Raji (cell line): Measurements from ENCODE around the gene MTHFD2L.

Source experiments
- POLR2A ChIP-seq: IDR thresholded peaks from 2 replicates; pipeline ENCODE4 v1.6.1; 2011; ENCODE audit warnings: low read depth, low read length, control low read depth; ENCODE audit not compliant: insufficient read depth

Gene MTHFD2L

GRCh38 chr4:74161666-74162450 is 3.9 kb downstream of the MTHFD2L start:
- no peak for TF ChIP-seq POLR2A

DNA sequence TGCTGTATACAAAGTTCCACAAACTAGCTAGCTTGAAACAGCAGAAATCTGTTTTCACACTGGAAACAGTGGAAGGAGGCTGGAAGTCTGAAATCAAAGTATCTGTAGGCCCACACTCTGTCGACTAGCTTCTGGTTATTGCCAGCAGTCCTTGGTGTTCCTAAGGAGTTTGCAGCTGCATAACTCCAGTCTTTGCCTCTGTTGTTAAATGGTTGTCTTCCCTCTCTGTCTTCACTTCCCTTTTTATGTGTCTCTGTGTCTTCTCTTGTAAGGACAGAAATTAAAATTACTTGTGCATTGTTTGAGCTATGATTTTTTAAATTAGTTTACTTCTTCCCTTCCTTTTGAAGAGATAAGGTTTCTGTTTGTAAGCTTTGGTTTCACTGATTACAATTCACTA is 8.2 kb downstream of the MTHFD2L start:
- TF ChIP-seq POLR2A = no peak

- TF ChIP-seq POLR2A = no peak
These were observed 8.9 kb downstream of the MTHFD2L start for GRCh38 chr4:74166818-74167217.

GRCh38 chr4:74167585-74167984 is 9.7 kb downstream of the MTHFD2L start:
- no peak for TF ChIP-seq POLR2A

DNA sequence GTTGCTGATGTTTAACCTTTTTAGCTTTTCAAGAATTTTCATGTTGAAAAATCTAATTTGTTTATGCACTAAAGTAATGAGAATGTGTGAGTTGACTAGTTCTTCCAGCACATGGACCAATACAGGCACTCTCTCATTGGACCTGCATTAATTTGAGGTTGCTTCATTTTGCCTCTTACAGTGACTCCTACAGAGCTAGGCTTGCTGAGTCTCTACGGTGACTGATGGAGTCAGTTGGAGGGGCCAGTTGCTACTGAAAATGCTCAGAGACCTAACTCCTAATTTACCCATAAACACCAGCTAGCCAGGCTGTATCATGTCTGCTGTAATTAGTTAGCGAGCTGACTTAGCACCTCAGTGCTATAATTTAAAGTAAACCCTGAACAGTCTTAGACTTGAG is 10.9 kb downstream of the MTHFD2L start:
- TF ChIP-seq POLR2A = no peak

- TF ChIP-seq POLR2A = no peak
These were observed 15.4 kb downstream of the MTHFD2L start for GRCh38 chr4:74173321-74173720.

- no peak for TF ChIP-seq POLR2A
These were observed 16.5 kb downstream of the MTHFD2L start for GRCh38 chr4:74174421-74174820.

DNA sequence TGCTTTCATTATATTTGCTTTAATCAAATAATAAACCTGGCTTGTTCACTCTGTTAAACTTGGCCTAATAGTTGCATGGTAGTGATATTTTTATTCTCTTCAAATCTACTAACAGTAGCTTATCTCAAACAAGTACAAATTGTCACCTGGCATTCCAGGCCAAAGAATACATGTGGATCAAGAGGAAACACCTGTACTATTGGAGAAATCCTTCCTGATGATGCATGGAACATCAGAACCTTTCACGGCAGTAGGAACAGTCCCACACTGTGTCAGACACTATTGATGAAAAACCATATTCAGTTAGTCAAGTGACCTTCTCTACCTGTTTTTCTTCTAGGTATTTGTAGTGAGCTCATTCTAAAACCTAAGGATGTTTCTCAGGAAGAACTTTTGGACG is 17.0 kb downstream of the MTHFD2L start:
- no peak for TF ChIP-seq POLR2A

DNA sequence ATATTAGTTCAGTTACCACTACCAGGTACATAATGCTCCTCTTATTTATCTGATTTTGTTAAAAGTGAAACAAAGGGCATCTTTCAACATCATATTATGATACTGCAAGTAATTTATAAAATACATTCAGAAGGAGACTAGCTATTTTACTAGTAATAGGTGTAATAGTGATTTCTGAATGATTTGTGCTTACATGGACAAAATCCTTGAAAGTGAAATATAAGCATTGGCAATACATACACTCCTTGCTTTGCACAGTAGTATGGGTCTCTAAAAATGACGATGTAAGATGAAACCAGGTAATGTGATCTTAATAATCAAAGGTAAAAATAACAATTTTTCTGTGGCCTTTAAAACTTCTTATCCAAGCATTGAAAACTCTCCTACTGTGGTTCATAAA is 17.5 kb downstream of the MTHFD2L start:
- no peak for TF ChIP-seq POLR2A

GRCh38 chr4:74178798-74179197 is 20.9 kb downstream of the MTHFD2L start:
- TF ChIP-seq POLR2A = no peak

GRCh38 chr4:74181219-74181618 is 23.3 kb downstream of the MTHFD2L start:
- no peak for TF ChIP-seq POLR2A

DNA sequence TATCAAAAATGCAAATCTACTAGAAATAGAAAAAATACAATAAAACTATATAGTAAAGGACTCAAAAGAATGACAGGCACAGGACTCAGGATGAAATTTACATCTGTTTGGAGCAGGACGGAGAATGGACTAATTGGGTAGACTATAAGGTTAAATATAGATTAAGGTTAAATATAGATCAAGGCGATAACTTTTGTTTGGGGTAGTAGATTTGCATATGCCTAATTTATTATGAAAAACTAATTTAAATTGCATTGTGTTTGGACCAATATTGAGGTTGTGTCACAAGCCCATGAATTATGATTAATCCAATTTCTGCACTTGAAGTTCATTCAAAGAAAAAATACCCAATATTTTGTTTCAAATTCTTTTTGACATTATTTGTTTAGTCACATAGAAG is 31.0 kb downstream of the MTHFD2L start:
- no peak for TF ChIP-seq POLR2A

DNA sequence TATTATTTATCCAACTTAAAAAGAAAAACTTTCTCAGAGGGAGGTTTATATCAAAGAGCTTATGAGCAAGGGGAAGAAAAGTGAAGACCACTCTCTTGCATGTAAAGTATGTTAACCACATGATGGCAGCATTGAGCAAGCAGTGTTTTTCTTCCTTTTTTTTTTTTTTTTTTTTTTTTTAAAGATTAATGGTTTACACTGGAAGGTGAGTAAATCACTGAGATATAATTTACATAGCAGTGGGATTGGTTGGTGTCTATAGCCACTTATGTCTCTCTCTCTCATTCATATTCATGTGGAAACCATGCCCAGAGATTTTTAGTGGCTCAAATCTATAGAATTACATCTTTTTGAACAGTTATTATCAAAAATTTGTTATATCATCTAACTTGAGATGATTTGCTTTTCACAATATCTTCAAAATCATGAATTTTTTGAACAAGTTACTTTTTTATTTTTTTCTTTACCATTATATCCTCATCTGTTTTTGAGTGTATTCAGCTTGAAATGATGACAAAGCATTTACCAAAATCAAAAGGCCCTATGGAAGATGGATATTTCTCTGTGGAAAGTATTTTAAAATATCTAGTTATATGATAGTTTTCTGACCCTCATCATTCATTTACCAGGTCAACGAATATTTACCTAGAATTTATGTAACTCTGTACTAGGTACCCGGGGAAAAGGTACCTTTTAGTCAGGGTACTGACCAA is 31.6 kb downstream of the MTHFD2L start:
- no peak for TF ChIP-seq POLR2A

GRCh38 chr4:74190332-74190731 is 32.4 kb downstream of the MTHFD2L start:
- no peak for TF ChIP-seq POLR2A

GRCh38 chr4:74190919-74191397 is 33.0 kb downstream of the MTHFD2L start:
- TF ChIP-seq POLR2A = no peak

DNA sequence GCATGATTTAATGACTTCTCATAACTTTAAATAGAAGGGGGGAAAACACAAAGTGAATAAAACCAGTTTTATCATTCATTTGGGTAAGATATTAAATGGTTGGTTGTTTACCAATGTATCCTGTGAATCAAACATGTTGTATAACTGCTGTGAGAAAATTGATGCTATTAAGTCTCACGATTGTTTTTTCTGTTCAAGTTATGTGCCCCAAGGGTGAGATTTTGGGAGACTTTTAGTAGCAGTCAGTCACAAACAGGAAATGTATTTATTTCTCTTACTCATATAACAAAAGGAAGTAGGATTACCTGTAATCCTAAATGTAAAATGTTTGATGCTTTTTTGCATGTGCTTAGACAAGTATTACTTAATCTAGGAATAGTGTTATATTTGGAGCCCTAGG is 39.2 kb downstream of the MTHFD2L start:
- no peak for TF ChIP-seq POLR2A
